ENCODE results near the gene NTMT2.

NTMT2 gene

DNA sequence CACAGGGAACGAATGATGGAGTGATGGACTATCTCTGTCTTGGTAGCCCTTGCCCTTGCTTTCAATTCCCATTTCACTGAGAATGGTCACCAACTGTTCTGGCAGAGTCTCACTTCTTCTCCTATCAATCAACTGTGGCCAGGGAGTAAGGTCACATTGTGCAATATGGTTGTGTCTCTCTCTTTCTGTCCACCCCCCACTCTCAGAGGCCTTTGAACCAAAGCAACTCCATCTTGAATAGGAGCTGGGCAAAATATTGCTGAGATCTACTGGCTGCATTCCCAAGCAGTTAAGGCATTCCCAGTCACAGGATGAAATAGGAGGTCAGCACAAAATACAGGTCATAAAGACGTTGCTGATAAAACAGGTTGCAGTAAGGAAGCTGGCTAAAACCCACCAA lies 36.7 kb downstream of the NTMT2 start:
- TF ChIP-seq ZC3H10 (CRISPR knock-in tag; IDR thresholded peaks at IDR 0.05), result no peak
- TF ChIP-seq, protein P1, sequence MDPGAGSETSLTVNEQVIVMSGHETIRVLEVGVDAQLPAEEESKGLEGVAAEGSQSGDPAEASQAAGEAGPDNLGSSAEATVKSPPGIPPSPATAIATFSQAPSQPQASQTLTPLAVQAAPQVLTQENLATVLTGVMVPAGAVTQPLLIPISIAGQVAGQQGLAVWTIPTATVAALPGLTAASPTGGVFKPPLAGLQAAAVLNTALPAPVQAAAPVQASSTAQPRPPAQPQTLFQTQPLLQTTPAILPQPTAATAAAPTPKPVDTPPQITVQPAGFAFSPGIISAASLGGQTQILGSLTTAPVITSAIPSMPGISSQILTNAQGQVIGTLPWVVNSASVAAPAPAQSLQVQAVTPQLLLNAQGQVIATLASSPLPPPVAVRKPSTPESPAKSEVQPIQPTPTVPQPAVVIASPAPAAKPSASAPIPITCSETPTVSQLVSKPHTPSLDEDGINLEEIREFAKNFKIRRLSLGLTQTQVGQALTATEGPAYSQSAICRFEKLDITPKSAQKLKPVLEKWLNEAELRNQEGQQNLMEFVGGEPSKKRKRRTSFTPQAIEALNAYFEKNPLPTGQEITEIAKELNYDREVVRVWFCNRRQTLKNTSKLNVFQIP (CRISPR knock-in tag; IDR thresholded peaks at IDR 0.05; ENCODE audit: borderline replicate concordance, low read depth), result no peak
- no peak for TF ChIP-seq OSR1 (CRISPR knock-in tag; IDR thresholded peaks at IDR 0.05)
- no peak for TF ChIP-seq SNAI2 (CRISPR knock-in tag; IDR thresholded peaks at IDR 0.05)
- no peak for TF ChIP-seq ZFP3 (CRISPR knock-in tag; IDR thresholded peaks at IDR 0.05)
- TF ChIP-seq TOX (CRISPR knock-in tag; IDR thresholded peaks at IDR 0.05; ENCODE audit: borderline replicate concordance), result no peak
- ATAC-seq, result no peak

DNA sequence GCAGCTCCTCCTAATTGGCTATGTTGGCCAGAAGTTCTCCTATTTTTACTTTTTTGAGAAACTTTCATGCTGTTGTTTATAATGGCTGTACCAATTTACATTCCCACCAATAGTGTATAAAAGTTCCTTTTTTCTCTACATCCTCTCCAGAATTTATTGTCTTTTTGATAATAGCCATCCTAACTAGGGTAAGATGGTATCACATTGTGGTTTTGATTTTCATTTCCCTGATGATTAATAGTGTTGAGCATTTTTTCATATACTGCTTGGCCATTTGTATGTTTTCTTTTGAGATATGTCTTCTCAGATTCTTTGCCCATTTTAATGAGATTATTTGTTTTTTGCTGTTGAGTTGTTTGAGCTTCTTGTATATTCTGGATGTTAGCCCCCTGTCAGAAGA lies 46.8 kb downstream of the NTMT2 start:
- peak; percentile 38 for ATAC-seq
- TF ChIP-seq, protein P2, sequence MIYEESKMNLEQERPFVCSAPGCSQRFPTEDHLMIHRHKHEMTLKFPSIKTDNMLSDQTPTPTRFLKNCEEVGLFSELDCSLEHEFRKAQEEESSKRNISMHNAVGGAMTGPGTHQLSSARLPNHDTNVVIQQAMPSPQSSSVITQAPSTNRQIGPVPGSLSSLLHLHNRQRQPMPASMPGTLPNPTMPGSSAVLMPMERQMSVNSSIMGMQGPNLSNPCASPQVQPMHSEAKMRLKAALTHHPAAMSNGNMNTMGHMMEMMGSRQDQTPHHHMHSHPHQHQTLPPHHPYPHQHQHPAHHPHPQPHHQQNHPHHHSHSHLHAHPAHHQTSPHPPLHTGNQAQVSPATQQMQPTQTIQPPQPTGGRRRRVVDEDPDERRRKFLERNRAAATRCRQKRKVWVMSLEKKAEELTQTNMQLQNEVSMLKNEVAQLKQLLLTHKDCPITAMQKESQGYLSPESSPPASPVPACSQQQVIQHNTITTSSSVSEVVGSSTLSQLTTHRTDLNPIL (CRISPR knock-in tag; IDR thresholded peaks at IDR 0.05; ENCODE audit: low read depth), result no peak
- TF ChIP-seq ISL1 (CRISPR knock-in tag; IDR thresholded peaks at IDR 0.05) (no peak), OSR1 (CRISPR knock-in tag; IDR thresholded peaks at IDR 0.05) (no peak), ZFP30 (CRISPR knock-in tag; IDR thresholded peaks at IDR 0.05) (no peak), ZC3H10 (CRISPR knock-in tag; IDR thresholded peaks at IDR 0.05) (no peak), CSDC2 (CRISPR knock-in tag; IDR thresholded peaks at IDR 0.05) (no peak), TCF4 (CRISPR knock-in tag; IDR thresholded peaks at IDR 0.05; ENCODE audit: borderline replicate concordance) (no peak), SNAI2 (CRISPR knock-in tag; IDR thresholded peaks at IDR 0.05) (no peak)
- TF ChIP-seq, protein P3, sequence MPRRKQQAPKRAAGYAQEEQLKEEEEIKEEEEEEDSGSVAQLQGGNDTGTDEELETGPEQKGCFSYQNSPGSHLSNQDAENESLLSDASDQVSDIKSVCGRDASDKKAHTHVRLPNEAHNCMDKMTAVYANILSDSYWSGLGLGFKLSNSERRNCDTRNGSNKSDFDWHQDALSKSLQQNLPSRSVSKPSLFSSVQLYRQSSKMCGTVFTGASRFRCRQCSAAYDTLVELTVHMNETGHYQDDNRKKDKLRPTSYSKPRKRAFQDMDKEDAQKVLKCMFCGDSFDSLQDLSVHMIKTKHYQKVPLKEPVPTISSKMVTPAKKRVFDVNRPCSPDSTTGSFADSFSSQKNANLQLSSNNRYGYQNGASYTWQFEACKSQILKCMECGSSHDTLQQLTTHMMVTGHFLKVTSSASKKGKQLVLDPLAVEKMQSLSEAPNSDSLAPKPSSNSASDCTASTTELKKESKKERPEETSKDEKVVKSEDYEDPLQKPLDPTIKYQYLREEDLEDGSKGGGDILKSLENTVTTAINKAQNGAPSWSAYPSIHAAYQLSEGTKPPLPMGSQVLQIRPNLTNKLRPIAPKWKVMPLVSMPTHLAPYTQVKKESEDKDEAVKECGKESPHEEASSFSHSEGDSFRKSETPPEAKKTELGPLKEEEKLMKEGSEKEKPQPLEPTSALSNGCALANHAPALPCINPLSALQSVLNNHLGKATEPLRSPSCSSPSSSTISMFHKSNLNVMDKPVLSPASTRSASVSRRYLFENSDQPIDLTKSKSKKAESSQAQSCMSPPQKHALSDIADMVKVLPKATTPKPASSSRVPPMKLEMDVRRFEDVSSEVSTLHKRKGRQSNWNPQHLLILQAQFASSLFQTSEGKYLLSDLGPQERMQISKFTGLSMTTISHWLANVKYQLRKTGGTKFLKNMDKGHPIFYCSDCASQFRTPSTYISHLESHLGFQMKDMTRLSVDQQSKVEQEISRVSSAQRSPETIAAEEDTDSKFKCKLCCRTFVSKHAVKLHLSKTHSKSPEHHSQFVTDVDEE (CRISPR knock-in tag; IDR thresholded peaks at IDR 0.05), result no peak

DNA sequence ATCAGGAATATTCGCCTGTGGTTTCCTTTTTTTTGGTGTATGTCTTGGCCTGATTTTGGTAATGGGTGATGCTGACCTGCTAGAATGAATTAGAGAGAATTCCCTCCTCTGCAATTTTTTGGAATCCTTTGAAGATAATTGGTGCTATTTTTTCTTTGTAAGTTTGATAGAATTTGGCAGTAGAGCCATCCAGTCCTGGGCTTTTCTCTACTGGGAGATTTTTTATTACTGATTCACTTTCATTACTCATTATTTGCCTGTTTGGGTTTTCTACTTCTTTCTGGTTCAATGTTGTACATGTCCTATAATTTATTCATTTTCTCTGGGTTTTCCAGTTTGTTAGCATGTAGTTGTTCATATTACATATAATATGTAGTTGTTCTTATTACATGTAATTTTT lies 48.7 kb downstream of the NTMT2 start:
- no peak for TF ChIP-seq PPARA (CRISPR knock-in tag; IDR thresholded peaks at IDR 0.05; ENCODE audit: borderline replicate concordance)
- TF ChIP-seq, protein P4, sequence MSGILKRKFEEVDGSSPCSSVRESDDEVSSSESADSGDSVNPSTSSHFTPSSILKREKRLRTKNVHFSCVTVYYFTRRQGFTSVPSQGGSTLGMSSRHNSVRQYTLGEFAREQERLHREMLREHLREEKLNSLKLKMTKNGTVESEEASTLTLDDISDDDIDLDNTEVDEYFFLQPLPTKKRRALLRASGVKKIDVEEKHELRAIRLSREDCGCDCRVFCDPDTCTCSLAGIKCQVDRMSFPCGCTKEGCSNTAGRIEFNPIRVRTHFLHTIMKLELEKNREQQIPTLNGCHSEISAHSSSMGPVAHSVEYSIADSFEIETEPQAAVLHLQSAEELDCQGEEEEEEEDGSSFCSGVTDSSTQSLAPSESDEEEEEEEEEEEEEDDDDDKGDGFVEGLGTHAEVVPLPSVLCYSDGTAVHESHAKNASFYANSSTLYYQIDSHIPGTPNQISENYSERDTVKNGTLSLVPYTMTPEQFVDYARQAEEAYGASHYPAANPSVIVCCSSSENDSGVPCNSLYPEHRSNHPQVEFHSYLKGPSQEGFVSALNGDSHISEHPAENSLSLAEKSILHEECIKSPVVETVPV (CRISPR knock-in tag; IDR thresholded peaks at IDR 0.05), result no peak
- no peak for TF ChIP-seq ARNTL (CRISPR knock-in tag; IDR thresholded peaks at IDR 0.05; ENCODE audit: borderline replicate concordance, low read depth)
- TF ChIP-seq ZFP3 (CRISPR knock-in tag; IDR thresholded peaks at IDR 0.05), result no peak
- no peak for TF ChIP-seq ESRRG (CRISPR knock-in tag; IDR thresholded peaks at IDR 0.05)
- no peak for TF ChIP-seq ZFP30 (CRISPR knock-in tag; IDR thresholded peaks at IDR 0.05)
- TF ChIP-seq, protein P1 (CRISPR knock-in tag; IDR thresholded peaks at IDR 0.05; ENCODE audit: borderline replicate concordance, low read depth), result no peak
- TF ChIP-seq, protein P5, sequence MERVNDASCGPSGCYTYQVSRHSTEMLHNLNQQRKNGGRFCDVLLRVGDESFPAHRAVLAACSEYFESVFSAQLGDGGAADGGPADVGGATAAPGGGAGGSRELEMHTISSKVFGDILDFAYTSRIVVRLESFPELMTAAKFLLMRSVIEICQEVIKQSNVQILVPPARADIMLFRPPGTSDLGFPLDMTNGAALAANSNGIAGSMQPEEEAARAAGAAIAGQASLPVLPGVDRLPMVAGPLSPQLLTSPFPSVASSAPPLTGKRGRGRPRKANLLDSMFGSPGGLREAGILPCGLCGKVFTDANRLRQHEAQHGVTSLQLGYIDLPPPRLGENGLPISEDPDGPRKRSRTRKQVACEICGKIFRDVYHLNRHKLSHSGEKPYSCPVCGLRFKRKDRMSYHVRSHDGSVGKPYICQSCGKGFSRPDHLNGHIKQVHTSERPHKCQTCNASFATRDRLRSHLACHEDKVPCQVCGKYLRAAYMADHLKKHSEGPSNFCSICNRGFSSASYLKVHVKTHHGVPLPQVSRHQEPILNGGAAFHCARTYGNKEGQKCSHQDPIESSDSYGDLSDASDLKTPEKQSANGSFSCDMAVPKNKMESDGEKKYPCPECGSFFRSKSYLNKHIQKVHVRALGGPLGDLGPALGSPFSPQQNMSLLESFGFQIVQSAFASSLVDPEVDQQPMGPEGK (CRISPR knock-in tag; IDR thresholded peaks at IDR 0.05; ENCODE audit: borderline replicate concordance), result no peak
- TF ChIP-seq ZC3H10 (CRISPR knock-in tag; IDR thresholded peaks at IDR 0.05), result no peak
- TF ChIP-seq ZNF565 (CRISPR knock-in tag; conservative IDR thresholded peaks at IDR 0.05; ENCODE audit: low read depth), result no peak
- no peak for TF ChIP-seq TCF4 (CRISPR knock-in tag; IDR thresholded peaks at IDR 0.05; ENCODE audit: borderline replicate concordance)
- ATAC-seq, result peak; percentile 30; the same call in 1 of the 3 replicates

Measured in SK-N-SH treated with all-trans-retinoic acid at 6 μM for 48 hours (cell line).